Measurements from ENCODE around the gene IKZF4.
A peak's percentile ranks its signal among the peaks of the same experiment; 100 is the strongest.
"Not testable (repeated sequence)": the region's sequence is repeated elsewhere in the genome, so short reads cannot be mapped to it uniquely, and the experiment has no call there.

IKZF4 gene

GRCh38 chr12:56040963-56041551, 20.2 kb downstream of the IKZF4 start:
- no peak for DNase-seq

DNA sequence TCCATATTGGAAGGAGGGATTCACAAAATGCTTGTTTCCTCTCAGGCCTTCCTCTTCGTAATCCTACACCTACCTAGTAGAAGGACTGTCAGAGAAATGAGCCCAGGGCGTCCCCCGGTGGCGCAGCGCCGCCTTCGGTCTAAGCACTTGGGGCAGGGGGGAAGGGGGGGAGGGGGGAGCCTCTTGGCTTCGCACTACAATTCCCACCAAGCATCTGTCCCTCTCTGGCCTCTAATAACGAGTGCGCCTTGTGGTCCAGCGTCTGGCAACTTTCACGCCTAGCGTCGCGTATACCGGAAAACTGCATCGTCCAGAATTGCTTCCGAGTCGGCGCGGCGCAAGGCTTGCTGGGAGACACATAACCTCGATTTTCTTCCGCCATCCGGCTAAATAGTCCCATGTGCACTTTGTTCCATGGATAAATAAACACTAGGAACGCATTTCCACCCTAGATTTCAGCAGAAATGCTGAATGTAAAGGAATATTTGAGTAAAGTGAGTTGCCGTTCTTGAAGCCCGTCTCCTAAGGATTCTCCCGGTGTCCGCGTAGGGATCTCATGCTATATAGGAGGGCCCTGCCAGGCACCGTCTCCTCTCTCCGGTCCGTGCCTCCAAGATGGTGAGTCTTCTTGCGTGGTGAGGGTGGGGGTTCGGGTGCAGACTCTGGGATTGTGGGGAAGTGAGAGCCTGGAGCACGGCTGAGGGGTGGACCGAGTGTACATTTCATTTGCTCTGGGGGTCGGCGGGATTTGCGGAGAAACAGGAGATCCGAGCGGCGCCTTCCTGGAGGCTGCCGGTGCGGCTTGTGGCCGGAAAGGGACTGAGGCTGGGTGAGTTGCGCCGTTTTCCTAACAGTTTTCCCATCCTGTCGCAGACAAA, 20.9 kb downstream of the IKZF4 start, which contains the start of gene RPS26:
RPS26 (plus strand) TSS at position 367 of the 878 bp plus-strand sequence; CDS start at position 616, 249 bp downstream.
- peak; percentile 83 to 98 (median 89) for DNase-seq

DNA sequence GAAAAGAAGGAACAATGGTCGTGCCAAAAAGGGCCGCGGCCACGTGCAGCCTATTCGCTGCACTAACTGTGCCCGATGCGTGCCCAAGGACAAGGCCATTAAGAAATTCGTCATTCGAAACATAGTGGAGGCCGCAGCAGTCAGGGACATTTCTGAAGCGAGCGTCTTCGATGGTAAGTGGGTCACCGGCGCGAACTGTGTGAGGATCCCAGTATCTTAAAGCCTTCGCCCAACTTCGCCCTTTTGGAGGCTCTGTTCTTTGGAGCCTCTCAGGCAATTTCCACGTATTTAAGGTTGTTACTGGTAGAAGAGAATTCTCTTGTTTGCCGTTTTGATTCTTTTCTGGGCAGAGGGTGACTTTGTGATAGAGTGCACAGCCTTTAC, 21.6 kb downstream of the IKZF4 start:
- not testable (repeated sequence) for DNase-seq

GRCh38 chr12:56042843-56043242, 22.0 kb downstream of the IKZF4 start:
- DNase-seq = no peak

DNA sequence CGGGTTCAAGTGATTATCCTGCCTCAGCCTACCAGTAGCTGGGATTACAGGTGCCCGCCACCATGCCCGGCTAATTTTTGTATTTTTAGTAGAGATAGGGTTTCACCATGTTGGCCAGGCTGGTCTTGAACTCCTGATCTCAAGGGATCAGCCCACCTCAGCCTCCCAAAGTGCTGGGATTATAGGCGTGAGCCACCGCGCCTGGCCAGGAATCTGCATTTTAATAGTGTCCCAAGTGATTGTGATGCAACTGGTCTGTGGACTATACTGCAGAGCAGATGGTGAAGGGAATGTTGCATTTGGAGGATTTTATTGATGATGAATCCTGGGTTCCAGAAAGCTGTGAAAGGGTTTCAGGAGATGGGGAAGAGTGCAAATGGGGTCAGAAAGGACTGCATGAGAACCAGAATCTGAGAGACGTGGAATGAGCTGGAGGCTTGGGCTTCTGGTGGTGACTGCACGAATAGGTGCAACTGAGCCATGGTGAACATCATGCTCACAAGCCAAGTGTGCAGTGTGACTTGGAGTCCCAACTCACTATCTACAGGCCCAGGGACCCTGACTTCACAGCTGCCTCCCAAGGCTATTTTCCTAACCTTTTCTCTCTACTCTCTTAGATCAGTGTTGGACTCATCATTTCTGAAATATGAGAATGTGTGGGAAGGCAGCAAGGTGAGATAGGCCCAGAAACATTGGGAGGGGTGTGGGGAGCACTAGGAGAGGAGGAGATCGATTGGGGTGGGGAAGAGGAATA, 25.4 kb downstream of the IKZF4 start:
- no peak for DNase-seq

- DNase-seq = no peak
Measured at GRCh38 chr12:56053407-56053893, 32.6 kb downstream of the IKZF4 start.

- not testable (repeated sequence) for DNase-seq
Measured at GRCh38 chr12:56059964-56060363, 39.1 kb downstream of the IKZF4 start.

DNA sequence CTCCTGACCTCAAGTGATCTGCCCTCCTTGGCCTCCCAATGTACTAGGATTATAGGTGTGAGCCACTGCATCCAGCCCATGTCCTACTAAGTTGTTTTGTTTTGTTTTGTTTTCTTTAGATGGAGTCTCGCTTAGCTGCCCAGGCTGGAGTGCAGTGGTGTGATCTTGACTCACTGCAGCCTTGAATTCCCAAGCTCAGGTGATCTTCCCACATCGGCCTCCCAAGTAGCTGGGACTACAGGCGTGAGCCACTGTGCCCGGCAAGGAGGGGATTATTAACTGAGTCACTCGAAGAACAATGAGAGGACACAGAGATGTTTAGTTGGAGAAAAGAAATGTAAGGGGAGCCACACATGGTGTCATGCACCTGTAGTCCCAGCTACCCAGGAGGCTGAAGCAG, 41.1 kb downstream of the IKZF4 start:
- DNase-seq = no peak

DNA sequence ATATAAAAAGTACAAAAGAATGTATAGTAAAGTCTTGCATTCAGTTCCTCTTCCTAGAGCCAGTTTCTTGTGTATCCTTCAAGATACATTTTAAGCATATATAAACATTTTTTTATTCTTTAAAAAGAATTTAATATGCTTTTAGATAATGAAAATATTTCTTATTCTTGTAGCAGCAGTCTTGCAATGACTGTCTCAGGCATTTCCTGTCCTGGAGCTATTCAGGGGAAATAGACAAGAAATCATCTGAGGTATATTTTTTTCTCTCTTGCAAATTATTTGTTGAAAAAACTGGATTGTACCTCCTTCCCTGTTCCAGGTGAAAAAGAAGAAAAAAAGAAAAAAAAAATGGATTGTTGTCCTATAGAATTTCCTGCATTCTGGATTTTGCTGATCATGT, 42.2 kb downstream of the IKZF4 start:
- DNase-seq = no peak

- DNase-seq = no peak
Measured at GRCh38 chr12:56071648-56072047, 50.8 kb downstream of the IKZF4 start.

DNA sequence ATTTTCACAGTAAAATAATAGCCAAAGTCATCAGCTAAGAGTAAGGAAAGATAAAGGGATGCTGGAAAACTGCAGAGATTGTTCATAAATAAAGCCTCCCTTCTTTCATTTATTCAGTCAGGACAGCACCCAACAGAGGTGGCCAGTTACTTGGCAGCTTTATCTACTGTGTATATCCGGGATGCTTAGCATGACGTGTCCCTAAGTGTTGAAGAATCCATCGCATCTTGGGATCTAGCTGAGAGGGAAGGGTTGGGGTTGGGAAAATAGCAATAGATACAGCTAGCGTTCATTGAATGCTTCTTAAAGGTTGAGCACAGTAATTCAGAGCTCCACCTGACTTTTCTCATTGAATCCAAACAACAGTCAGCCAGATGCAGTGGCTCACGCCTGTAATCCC, 53.6 kb downstream of the IKZF4 start:
- no peak for DNase-seq

DNA sequence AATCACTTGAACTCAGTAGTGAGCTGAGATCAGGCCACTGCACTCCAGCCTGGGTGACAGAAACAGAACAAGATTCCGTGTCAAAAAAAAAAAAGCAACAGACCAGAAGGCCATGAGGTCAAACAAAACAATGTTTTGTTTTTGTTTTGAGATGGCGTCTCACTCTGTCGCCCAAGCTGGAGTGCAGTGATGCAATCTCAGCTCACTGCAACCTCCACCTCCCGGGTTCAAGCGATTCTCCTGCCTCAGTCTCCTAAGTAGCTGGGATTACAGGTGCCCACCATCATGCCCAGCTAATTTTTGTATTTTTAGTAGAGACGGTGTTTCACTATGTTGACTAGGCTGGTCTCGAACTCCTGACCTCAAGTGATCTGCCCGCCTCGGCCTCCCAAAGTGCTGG, 57.1 kb downstream of the IKZF4 start:
- DNase-seq = not testable (repeated sequence)

GRCh38 chr12:56078427-56078826, 57.6 kb downstream of the IKZF4 start:
- no peak for DNase-seq

DNA sequence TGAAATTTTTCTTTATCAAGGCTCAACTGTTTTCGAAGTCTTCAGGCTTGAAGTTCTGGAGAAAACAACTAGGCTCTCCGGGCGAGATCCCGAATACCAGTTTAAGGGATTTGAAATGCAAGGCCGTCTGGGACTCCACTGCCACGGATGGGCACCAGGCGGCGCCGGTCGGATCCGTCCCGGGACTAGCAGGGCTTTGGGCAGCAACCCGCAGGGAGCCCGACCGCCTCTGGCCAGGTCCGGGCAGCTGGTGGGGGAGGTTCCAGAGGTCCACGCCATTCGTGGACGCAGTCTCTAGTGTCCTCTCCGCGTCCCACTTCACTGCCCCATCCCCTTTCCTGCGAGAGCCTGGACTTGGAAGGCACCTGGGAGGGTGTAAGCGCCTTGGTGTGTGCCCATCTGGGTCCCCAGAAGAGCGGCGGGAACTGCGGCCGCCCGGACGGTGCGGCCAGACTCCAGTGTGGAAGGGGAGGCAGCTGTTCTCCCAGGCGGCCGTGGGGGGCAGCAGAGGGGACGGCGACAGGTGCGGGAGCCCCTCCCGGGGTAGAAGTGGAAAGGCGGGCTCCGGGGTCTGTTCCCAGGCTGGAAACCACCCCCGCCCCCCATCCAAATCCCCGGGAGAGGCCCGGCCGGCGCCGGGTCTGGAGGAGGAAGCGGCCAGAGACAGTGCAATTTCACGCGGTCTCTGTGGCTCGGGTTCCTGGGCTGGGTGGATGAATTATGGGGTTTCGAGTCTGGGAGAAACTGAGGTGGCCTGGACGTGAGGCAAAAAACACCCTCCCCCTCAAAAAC, 58.3 kb downstream of the IKZF4 start:
- peak; percentile 27 to 46 (median 35) for DNase-seq

- DNase-seq = peak; percentile 24 to 61 (median 49)
Measured at GRCh38 chr12:56079723-56080555, 59.1 kb downstream of the IKZF4 start, which contains the start of gene ERBB3. ERBB3 (plus strand) TSS chr12:56080165; CDS start chr12:56080301, 136 bp downstream.

- no peak for DNase-seq
Measured at GRCh38 chr12:56080556-56081138, 59.8 kb downstream of the IKZF4 start.

DNA sequence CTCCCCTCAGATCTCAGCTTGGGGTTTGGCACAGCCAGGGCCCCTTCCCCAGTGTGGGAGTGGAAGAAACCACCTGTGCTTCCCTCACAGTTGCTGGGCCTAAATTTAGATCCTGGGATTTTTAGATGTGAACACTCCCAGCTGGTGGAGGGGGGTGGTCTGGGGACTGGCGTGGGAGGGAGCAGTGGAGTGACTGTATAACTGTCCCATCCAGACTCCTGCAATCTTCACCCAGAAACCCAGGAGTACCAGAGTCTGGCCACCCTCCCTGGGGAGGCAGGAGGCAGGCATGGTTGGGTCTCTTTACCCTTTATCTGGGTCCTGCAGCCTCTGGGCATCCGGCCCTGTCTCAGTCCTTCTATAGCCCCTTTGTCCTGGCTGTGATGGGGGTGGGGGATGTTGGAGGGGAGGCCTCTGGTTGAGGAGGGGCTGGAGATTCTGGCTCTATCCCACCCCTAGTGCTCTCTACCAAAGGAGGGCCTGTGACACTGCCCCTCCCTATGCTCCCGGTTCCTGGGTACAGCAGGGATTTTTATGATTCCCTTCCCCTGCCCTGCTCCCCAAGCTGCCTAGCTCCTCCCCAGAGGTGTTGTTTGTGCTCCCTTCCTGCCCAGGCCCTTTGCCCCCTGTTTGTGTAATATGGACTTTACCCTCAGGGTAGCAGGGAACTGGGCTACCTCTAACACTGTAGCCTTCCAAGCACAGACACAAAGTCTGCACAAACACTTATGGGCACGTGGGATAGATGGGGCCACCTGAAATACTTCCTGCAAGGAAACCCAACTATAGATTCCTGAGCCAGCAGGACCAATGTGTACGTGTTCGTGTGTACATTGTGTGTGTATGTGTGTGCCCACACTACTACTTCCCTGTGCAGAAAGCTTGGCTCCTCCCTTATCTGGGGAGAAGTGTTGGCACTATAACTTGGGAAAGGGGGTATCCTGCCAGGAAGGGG, 60.8 kb downstream of the IKZF4 start:
- DNase-seq = no peak

- no peak for DNase-seq
Measured at GRCh38 chr12:56082382-56082781, 61.5 kb downstream of the IKZF4 start.

GRCh38 chr12:56082967-56083366, 62.1 kb downstream of the IKZF4 start:
- DNase-seq = no peak

Measured in T-helper 1 cell (primary cell).